ENCODE results near the gene KCNN4.
"Not testable (repeated sequence)": the region's sequence is repeated elsewhere in the genome, so short reads cannot be mapped to it uniquely, and the experiment has no call there.

KCNN4 gene

DNA sequence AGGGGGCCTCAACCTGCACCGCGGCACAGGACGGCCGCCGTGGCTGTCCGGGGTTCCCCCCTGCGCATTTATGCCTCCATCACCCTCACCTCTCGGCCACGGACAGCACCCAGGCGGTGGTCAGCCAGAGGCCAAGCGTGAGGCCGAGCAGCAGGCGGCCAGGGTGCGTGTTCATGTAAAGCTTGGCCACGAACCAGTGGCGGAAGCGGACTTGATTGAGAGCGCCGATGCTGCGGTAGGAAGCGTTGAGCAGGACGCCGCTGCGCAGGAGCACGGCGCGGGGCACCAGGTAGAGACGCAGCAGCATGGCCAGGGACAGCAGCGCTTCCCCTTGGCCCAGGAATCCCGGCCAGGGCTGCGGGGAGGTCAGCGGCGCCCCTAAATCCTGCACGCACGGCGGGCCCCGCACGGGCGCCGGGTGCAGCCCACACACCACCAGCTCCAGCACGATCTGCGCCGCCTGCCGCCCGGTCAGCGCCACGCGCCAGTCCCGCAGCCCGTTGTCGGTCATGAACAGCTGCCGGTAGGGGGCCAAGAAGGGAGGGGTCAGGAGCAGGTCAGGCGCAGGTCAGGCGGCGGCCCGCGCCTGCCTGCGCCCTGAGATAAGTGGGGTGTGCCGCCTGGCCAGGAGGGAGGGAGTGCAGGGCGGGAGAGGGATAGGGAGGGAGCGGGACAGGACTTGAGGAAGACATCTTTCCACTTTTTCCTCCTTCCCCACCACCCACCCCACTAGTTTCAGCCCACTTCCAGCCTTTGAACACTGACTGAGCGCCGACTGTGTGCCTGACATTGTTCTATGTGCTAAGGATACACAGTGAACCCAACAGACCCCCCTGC is 6.5 kb downstream of the KCNN4 start:
- no peak for DNase-seq (ENCODE audit: low read depth in 2 of 2)

DNA sequence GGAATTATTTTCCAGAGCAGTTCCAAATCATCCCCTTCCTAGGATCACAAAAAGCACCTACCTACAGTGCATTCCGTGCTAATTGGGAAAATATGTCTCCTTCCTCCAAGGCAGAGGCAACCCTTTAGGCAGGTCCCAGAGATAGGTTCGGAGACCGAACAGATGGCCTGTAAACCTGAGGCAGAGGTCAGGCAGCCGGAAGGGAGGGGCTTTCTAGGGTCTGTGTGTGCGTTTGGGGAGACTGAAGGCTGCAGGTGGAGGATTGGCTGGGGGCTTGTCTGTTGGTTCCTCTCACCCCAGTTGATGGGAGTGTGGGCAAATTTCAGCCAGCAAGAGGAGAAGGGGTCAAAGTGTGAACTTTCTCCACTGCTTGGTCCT is 7.1 kb downstream of the KCNN4 start:
- DNase-seq (ENCODE audit: low read depth in 2 of 2), result no peak

DNA sequence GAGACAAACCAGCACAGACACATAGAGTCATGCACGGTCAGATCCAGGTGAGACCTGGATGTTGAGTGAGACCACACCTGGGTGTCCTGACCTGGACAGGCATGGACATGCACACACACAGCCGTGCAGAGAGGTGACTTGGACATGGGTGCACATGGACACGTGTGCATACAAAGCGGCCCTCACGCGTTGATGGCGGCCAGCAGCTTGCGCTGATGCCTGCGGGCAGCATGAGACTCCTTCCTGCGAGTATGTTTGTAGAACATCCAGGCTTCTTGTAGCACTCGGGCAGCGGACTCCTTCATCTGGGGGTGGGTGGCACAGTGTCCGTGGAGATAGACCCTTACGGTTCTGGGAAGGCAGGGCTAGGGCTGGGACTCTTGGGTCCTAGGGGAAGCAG is 11.5 kb downstream of the KCNN4 start:
- no peak for DNase-seq (ENCODE audit: low read depth in 2 of 2)

DNA sequence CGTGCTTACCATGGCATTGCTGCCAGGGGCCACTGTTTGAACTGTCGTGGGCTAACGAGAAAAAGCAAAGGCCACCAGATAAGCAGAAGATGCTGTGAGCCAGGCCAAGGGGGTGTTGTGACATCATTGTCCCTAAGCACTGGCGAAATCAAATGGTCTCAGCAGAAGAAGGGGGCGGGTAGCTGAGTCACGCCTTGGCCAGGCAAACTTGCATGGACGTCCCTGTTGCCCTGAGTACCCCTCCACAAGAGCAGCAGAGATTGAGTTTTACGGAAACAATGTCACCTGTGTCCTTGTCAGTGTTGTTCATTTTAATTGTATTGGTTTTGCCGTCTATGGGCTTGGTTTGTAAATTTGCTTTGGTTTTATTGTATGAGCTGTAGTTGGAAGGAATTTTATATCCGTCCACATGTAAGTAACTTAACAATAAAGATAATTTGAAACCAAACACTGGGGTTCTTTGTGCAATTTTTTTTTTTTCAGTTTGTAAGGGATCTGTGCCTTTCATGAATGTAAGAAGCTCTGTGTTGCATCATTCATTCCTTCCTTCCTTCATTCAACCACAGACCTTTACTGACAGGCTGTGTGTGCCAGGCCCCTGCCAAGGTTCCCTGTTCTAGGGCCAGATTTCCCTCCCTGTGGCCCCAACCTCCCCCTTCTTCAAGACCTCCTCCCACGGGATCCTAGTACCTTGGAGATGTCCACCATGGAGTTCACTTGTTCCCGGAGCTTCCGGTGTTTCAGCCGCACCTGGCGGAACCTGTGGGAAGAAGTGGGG is 12.3 kb downstream of the KCNN4 start:
- no peak for DNase-seq (ENCODE audit: low read depth in 2 of 2)

DNA sequence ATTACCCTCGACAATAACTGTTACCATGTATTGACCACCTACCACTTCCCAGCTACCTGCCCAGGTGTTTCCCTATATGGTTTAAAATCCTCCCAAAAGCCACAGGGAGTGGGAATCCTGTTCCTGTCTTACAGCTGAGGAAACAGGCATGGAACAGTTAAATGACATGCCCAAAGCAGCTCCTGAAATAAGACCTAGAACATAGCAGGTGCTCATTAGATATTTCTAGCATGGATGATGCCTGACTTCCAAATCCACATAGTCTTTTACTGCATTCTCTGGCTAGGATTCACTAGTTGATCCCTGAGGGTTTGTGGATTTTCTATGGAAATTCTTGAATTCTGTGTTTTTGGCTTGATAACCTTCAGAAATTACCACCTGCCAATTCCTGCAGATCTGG is 13.0 kb downstream of the KCNN4 start:
- DNase-seq (ENCODE audit: low read depth in 2 of 2), result no peak

DNA sequence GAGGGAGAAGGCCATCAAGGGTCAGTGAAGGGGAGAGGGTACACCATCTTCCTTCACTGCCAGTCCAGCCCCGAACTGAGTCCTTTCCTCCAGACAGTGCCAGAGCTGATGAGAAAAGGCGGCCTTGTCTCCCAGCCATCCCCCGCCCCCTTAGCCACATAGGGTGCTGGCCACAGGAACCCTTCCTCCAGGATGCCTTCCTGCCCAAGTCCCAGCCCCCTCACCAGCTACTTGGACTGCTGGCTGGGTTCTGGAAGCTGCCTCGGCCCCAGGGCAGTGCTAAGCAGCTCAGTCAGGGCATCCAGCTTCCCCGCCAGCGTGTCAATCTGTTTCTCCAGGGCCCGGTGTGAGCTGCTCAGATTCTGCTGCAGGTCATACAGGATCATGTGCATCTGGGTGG is 13.5 kb downstream of the KCNN4 start:
- DNase-seq (ENCODE audit: low read depth in 2 of 2), result no peak

DNA sequence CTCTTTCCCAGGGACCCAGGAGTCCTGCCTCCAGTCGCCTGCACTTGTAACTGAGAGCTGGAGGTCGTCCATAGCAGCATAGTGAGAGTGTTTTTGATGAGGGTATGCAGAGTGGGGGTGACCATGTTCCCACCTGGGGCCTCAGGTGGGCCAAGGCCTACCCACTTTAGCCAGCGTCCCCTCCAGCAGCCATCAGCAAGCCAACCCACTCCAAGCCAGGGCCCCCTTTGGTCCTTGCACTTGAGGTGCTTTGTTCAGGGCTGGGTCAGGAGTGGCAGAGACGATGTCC is 14.1 kb downstream of the KCNN4 start:
- no peak for DNase-seq (ENCODE audit: low read depth in 2 of 2)

DNA sequence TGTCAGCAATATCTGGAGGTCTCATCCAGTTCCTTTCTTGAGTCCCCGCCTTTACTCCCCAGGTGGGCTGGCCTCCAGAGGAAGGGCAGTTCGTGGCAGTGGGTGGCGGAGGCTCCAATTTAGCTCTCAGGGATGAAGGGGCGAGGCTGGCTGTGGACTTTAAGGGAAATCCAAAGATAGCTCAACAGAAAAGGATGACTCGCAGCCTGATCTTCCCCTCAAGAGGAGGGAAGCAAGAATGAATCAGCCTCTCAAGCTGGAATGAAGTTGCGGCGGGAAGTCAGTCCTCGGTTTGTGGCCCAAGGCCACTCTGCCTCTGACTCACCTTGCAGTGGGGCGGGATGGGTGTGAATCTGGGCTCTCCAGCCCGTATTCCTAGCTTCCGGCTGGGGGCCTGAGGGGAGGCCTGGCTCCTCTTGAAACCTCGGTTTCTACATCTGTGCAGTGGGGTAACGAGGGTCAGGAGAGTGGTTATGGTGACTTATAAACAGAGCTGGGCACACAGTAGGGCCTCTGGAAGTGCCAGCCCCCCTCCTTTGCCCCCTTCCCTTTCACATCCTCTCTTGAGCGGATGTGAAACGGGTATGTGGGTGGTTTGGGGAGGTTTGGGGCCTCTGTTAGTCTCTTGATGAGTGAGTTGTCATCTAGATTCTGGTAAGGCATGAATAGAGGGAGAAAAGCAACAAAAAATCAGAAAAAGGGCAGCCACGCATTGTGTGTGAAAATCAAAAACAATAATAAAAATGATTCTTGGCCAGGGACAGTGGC is 15.5 kb downstream of the KCNN4 start:
- peak; percentile 87 to 89 for DNase-seq (ENCODE audit: low read depth in 2 of 2)

DNA sequence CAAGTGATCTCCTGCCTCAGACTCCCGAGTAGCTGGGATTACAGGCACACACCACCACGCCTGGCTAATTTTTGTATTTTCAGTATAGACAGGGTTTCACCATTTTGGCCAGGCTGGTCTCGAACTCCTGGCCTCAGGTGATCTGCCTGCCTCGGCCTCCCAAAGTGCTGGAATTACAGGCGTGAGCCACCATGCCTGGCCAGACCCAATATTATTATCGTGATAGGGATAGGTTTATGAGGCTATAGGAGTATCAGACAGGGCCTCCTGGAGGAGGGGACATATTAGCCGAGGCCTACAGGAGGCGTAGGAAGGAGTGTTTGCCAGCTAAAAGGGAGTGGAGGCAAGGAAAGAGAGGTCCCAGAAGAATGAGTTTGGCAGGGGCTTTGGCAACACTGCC is 16.1 kb downstream of the KCNN4 start:
- DNase-seq (ENCODE audit: low read depth in 2 of 2), result not testable (repeated sequence)

DNA sequence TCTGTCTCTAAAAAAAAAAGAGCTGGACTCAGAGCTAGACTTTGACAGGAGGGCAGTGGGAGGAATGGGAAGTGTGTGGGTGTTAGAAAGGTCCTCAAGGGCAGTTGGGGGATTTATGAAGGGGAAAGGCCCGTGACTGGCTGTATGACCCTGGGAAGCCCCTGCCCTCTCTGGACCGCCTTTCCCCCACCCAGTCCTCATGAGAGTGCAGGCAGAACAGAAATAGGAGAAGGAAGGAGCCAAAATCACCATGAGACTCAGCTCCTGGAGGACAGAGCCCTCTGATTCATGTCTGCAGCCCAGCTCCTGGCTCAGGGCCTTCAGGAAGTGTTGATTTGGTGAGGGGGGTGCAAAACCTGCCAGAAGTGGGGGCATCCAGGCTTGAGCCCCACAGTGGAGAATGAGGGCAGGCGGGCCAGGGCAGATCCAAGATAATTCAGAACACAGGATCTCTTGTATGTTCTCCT is 17.3 kb downstream of the KCNN4 start:
- DNase-seq (ENCODE audit: low read depth in 2 of 2), result no peak

DNA sequence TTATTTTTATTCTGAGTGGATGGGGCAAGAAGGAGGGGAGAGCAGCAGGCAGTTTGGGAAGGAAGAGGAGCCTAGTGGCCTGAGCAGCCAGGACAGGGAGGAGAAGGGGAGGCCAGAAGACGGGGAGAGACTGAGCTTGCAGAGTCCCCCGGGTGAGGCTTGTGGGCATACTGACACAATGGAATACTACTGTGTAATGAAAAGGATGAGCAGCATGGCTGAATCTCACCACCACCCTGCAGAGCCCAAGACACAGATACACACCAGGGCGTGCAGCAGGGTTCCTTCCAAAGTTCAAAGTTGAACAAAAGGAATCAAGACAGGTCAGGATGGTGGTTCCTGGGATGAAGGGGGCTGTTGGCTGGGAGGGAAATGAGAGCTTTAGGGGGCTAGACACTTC is 18.0 kb downstream of the KCNN4 start:
- no peak for DNase-seq (ENCODE audit: low read depth in 2 of 2)

DNA sequence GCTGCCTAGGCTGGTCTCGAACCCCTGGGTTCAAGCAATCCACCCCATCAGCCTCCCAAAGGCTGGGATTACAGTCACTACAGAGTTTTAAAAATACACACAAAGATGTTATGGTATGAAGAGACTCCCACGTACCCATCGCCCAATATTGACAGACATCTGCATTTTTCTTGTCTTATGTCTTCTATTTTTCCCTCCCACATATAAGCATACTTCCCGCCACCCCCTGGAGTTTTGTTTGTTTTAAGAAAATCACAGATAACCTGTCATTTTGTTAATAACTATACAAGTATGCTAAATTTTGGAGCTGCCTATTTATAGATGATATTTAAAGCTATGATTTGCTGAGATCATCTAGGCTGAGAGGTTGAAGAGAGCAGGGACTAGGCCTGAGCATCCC is 19.8 kb downstream of the KCNN4 start:
- no peak for DNase-seq (ENCODE audit: low read depth in 2 of 2)

DNA sequence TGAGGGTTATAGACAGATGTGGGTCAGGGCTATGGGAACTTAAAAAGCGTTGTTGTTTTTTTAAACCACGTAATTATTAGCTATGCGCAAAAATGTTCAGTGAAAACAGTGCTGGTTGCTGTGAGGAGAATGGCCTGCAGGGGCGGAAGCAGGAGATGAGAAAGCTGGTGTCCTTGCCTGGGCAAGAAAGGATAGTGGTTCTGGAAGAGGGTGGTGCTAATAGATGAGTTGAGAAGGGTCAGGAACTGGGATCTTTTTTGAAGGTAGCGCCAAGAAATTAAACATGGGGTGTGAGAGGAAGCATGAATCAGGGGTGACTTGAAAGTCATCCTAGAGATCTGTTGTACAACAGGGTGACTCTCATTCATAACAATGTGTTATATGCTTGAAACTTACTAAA is 21.3 kb downstream of the KCNN4 start:
- no peak for DNase-seq (ENCODE audit: low read depth in 2 of 2)

DNA sequence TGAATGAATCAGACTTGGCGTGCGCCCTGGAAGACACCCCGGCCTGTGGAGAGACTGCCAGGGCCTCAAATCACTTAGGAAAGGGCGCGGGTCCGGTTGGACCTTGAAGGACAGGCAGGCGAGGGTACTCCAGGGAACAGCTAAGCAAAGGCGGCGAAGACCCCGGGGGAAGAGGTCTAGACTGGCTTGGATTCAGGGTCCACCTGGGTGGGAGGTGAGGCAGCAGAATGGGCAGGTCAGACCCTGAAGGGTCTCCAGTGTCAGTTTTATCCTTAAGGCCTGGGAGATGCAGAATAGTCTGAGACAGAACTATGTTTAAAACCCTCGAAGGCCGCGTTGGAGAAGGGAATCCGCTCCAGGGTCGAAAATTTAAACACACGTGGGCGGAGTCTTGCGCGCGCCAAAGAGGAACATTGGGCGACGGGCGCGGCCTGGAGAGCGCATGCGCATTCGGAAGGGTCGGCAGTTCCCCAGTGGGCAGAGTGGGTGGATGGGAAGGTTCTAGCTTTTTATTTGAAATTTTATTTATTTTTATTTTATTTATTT is 25.4 kb downstream of the KCNN4 start:
- DNase-seq (ENCODE audit: low read depth in 2 of 2), result peak in 1 of 2 experiments; percentile 50

DNA sequence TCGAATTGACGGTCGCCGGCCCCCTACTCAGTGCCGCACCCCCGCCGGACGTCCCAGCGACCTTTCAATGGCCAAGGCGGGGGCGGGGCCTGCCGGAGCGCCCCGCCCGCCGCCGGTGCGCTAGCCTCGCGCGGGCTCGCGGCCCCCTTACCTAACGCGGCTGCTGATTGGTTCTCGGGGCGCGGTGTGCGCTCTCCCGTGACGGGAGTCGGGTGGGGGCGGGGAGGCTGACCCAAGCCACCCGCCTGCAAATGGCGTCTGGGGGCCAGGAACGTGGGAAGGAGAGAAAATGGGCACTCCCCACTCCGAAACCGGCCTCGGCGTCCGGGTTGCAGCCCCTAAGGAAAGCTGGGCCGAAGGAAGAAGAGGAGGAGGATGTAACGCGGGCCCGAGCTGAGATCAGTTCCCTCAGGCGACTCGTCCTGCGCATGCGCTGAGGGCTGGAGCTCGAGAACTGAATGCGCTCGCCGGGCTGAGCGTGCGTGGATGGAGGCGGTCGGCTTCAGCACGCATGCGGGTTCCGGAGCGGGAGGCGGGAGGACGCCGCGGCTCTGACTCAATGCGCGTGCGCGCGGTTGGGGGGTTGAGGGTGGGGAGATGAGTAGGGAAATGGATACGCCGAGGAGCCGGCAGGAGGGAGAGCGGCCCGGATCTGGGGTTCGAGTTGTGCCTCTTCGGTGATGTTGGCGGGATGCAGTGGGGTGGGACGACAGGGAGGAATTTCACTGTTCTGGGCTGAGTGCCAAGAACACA is 26.1 kb downstream of the KCNN4 start, which contains the start of gene SMG9:
Gene SMG9, minus strand, starts transcription at position 460 of the 753 bp plus-strand sequence. CDS start 4,221 bp downstream, outside the sequence.
- peak; percentile 96 to 97 for DNase-seq (ENCODE audit: low read depth in 2 of 2)

DNA sequence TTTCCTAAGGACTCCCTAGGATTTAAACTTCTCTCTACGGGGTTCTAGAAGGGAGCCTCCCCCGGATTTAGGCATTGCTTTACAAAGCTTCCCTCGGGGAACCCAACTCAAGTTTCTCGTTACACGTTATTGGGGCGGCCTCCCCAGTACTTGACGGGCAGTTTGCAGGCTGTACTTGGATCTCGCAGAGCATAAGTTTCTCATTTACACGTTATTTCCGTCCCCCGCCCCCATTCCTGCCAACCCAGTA is 26.6 kb downstream of the KCNN4 start:
- no peak for DNase-seq (ENCODE audit: low read depth in 2 of 2)

DNA sequence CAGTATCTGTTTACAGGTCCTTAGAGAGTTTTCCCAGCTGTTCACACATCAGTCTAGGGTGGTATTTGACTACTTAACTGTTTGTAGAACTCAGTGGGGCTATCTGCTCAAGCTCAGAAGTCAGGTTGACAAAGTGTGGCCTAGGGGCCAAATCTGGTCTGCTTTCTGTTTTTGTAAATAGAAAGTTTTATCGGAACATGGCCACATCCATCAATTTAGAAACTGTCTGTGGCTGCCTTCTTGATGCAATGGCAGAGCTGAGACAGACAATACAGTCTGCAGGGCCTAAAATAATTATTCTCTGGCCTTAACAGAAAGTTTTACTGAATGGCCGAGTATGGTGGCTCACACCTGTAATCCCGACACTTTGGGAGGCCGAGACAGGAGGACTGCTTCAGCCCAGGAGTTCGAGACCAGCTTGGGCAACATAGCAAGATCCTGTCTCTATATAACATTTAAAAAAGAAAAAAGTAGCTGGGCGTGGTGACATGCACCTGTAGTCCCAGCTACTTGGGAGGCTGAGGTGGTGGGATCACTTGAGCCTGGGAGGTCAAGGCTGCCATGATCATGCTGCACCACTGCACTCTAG is 28.4 kb downstream of the KCNN4 start:
- DNase-seq (ENCODE audit: low read depth in 2 of 2), result no peak

DNA sequence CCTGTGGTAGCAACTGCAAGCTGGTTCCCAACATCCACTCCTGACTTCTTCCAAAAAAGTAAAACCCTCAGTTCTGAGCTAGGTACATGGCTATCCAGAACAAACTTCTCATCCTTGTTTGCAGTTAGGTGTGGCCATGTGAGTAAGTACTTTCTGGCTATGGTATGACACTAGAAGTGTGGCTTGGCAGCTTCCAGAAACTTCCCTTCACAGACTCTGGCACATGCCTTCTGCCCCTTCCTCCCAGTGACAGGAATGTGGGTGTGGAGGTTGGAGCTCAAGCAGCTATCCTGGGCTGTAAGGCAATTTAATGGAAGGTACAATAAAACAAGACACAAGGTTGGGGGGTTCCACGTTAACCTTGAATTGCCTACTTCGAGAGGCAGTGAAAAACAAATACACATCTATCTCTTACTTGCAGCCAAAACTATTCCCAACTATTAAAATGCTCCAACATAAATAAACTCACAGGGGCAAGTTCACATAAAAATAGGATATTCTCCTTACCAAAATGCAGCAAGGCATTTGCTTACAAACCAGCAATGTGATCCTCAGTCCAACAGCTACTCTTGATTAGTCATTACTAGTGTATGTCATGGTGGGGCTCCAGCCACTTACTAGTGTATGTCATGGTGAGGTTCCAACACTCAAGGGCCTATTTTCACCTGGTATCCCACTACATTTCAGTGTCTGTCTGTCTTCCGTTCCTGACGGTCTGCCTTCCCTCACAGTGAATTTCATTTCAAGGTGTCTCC is 29.1 kb downstream of the KCNN4 start:
- no peak for DNase-seq (ENCODE audit: low read depth in 2 of 2)

DNA sequence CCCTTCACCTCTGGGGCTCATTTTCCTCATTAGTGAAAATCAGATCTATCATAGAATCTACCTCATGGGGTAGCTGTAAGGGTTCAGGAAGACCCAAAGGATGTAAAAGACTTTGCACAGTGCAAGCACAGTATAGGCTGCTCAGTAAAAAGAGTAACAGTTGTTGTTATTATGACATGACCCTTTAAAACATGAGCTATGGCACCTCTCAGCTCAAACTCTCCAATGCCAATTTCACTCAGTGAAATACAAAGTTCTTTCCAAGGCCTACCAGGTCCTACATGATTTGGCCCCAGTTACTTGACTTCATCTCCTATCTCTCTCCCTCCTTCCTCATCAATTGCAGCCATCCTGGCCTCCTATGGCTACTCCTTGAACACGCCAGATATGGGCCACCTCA is 30.9 kb downstream of the KCNN4 start:
- DNase-seq (ENCODE audit: low read depth in 2 of 2), result no peak

DNA sequence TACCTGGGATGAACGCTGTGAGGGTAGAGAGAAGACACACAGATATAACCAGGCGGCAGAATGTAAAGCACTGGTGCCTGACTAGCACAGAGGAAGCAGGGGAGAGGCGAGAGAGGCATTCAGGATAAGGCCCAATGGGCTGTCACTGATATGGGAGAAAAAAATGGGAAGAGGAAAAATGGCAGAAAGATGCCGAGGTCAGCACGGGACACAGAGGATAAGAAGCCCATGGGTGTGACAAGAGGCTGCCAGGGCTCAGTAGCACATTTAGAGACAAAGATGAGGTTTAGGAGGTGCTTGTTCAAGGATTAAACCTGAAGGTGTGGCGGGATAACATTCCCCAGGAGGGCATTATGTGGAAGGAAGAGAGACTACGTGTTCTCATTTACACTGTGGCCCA is 31.6 kb downstream of the KCNN4 start:
- DNase-seq (ENCODE audit: low read depth in 2 of 2), result no peak

DNA sequence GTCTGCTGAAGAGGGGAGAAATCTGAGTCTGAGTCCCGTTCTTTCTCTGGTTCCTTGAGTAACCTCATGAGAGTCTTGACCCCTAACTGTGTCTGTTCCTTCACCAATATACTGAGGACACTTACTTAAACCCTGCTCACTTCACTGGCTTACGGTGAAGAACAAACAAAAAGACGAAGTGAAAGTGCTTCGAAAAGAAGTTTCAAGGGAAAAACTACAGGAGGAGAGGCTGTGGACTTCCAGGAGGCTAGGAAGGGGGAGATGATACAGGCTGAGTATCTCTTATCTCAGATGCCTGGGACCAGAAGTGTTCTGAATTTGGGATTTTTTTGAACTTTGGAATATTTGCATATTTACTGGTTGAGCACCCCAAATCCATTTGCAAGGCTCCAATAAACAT is 32.1 kb downstream of the KCNN4 start:
- DNase-seq (ENCODE audit: low read depth in 2 of 2), result no peak
